ENCODE measurements around the gene NEURL4.

NEURL4 gene

GRCh38 chr17:7321466-7321865 is 7.7 kb downstream of the NEURL4 start:
- no peak for DNase-seq

DNA sequence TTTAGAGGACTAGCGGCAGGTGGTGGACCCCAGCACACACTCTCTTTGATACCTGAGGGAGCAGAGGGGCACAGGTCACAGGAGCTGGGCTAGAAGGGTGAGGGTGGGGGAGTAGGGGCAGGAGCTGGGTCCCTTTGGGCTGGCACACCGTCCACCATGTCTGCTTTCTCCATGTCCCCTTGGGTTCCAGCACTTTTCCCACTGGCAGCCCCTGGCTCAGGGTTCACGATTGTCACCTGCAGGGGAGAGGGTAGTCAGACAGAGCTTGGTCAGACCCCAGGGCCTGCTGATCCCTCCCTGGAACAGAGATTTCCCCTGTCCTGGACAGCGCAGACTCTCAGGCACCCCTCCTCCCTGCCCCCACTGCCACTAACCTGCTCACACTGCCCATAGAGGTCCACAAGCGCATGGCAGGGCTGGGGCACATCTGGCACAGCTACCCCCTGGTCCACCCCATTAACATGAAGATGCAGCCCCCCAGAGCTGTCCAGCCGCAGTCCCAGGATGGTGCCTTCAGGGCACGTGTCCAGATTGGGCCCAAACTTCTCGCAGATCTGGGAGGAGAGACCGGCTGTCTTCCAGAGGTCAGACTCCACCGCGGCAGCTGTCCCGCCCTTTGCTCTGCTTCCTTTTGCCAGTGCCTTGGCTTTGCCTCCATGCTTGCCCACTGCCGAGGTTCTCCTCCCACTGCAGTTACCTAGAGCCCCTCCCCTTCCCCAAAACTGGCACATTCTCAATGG is 10.8 kb downstream of the NEURL4 start:
- no peak for DNase-seq

DNA sequence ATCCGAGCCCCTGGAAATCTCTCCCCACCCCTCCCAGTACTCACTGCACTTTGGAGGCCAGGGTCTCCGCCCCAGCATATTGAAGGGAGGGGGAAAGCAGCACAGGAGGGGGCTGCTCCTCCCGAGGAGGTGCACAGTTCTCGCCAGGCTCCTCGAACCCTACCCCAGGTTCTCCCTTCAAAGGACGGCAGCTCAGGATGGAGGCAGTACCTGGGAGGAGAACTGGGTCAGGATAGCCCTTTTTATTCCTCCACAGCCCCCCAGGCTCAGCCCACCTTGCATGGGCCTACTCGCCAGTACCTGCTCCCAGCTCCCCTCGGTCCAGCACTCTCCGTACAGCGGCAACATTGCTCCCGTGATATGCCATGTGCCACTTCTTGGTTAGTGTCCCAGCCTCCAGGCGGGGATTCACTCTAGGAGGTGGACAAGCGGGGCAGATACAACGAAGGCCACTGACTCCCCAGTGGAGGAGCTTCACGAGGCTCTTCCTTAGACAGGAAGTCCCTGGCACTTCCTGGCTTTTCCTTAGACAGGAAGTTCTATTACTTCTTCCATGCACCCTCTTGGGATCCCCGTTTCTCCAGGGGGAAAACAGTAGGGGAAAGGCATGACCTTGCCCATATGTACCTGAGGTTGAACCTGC is 11.9 kb downstream of the NEURL4 start:
- no peak for DNase-seq

DNA sequence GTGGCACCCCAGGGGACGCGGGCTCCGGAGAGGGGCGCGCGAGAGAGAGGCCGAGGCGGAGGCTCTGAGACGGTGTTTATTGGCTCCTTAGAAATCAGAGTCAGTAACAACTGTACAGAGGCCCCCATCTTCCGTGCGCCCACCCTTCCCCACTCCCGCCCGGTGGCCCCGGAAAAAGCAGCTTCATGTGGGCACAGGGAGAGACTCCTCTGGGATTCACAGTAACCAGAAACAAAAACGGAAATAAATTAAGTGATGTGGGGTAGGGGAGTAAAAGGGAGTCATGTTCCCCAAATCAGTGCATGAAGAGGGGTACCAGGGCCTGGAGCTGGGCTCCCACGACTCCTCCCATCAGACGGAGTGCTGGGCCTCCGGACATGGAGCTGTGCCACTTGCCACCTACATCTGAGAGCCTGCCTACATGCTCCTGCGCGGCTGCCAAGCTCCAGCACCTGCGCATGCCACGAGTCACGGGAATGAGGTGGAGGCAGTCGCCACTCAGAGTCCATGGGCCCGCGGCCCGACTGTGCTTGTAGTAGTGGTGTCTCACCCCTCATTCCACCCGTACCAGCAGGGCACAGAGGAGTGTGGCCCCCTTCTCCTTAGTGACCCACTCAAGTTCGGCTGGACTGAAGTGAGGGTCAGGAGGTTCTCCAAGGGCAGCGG is 13.4 kb downstream of the NEURL4 start:
- no peak for DNase-seq

GRCh38 chr17:7314719-7315569 is 14.2 kb downstream of the NEURL4 start, which contains the start of gene GPS2:
TSS of gene GPS2 (minus strand) at chr17:7315360. CDS start at chr17:7315052, 308 bp downstream.
- DNase-seq: peak; percentile 19

DNA sequence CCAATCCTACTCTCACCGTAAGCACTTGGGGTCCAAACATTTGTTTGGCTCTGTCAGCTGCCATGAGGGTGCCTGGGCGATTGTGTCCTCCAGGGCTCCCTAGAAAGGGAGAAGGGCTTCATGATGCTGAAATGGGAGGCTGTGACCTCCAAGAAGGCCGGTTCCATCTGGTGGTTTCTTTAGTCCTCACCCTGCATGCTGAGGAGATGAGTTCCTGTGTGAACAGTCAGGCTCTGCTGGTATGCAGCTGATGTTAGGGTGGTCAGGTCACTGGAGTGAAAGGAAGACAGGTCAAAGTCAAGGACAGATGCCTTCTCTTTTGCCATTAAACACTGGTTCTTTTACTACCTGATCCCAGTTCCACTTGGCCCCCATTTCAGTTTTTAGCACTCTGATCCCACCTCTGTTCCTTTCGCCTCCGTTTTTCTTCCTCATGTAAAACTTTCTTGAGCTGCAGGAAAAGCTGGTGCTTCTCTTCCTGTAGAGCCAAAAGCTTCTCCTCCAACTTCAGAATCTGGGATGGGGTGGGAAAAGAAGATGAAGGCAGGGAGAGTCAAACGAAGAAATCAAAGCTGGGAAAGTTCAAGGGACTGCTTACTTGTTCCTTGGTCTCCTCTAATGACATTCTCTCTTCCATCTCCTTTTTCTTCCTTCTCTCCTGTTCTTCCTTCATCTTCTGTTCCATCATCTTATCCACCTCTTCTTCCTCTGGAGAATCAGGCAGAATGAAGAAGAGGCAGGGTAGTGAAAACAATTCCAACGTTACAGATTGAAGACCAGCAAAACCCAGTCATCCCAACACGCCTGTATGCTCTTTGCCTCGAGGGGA is 15.0 kb downstream of the NEURL4 start:
- DNase-seq: no peak

GRCh38 chr17:7313088-7313889 is 15.8 kb downstream of the NEURL4 start:
- no peak for DNase-seq

DNA sequence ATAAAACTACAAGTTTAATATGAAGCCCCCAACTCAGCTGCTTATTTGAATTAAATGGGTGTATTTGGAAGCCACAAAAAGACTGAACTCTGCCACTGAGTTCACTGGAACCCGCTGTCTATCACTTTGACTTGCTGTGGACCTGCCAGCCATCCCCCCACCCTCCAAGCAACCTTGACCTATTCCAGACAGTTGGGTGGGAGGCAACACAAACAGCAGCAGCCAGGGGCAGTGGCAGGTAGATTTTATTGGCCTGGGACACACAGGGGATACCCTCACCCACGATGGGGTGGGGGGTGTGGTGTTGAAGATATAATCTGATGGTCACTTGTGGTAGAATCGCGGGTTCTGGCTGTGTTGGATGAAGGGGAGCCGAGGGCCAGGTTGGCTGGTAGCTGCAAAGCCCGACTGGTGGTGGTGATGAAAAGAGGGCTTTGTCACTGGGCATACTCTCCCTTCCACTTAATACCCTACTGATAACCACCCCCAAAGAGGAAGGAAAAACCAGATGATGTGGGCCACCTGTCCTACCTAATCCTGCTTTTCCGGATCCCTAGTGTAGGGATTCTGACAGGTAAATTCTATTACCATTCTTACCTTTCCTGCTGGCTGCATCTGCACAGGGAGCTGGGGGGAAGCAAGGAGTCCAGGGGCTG is 16.6 kb downstream of the NEURL4 start:
- DNase-seq: no peak

DNA sequence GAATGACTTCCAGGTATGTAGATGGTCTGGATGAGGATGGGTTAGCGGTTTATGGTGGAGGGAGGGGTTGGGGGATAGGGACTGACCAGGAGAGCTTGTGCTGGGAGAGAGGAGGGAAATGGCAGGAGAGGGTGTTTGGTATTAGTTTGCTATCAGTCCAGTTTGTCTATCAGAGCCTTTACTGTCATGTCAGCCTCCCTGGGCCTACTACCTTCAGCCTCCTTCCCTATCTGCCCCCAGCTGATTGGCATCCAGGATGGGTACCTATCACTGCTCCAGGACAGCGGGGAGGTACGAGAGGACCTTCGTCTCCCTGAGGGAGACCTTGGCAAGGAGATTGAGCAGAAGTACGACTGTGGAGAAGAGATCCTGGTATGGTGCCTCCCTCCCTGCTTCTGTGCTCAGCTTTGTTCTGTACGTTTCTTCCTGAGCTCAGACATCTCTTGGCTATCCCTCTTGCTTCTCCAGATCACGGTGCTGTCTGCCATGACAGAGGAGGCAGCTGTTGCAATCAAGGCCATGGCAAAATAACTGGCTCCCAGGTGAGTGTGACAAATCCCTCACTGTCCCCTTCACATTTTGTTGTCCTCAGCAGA is 17.9 kb downstream of the NEURL4 start:
- no peak for DNase-seq

DNA sequence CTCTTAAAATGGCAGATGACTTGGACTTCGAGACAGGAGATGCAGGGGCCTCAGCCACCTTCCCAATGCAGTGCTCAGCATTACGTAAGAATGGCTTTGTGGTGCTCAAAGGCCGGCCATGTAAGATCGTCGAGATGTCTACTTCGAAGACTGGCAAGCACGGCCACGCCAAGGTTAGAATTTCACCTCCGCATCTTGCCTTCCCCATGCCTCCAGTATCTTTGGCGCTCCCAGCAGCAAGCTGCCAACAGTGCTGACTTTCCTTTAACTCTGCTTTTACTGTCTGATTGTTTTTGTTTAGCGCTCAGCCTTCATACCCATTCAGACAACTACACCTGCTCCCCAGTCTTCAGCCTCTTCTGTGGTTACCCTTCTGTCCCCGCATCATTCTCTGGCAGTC is 19.5 kb downstream of the NEURL4 start:
- no peak for DNase-seq

- DNase-seq: peak; percentile 16
Observed at GRCh38 chr17:7308625-7309433, 20.3 kb downstream of the NEURL4 start.

DNA sequence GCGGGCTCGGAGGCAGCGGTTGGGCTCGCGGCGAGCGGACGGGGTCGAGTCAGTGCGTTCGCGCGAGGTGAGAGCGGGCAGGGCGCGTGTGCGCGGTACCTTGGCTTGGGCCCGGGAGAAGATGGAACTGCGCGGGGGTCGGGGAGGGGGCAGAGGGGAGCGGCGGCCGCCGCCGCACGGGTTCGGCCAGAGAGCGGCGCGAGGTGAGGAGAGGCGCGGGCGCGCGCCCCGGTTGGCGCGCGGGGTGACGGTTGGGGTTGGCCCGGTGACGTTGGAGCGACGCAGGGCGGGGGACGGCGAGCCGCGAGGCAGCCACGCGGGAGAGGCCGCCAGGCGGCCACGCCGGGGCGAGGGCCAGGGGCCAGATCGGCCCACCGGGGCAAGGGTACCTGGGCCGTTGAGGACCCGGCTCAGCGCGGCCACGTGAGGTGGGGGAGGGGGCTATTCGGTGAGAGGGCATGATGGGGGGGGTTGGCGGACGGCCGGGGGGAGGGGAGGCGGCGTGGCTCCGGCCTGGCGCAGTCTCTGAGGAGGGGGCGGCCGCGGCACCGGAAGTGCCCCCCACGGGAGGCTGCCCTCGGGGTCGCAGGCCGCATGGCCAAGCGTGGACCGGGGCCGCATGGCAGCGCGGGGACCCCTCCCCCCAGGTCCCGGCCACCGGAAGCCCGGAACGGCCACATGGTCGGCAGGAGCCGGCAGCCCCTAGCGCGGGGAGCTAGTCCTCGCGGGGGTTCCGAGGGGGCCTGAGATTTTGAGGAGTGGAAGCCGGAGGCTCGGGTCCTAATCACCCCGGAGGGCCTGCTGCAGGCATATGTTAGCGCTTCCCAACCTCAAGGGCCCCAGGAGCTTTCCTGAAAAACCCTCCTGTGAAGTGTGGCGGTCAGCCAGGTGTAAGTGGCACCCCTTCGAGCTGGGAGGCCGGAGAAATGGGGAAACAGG is 21.2 kb downstream of the NEURL4 start:
- no peak for DNase-seq

GRCh38 chr17:7306911-7307685 is 22.0 kb downstream of the NEURL4 start, which contains the start of gene EIF5A:
TSS of gene EIF5A (plus strand) at chr17:7307628. CDS start at chr17:7309636, 2,008 bp downstream.
- peak; percentile 94 for DNase-seq

DNA sequence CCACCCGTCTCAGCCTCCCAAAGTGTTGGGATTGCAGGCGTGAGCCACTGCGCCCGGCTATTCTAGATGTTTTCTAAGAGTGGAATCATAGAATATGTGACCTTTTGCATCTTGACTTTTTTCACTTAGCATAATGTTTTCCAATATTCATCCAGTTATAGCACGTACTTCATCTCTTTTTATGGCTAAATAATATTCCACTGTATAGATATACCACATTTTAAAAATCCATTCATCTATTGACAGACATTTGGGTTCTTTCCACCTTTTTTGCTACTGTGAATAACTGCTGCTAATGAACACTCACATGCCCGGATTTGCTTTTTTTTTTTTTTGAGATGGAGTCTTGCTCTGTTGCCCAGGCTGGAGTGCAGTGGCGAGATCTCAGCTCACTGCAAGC is 25.0 kb downstream of the NEURL4 start:
- no peak for DNase-seq

DNA sequence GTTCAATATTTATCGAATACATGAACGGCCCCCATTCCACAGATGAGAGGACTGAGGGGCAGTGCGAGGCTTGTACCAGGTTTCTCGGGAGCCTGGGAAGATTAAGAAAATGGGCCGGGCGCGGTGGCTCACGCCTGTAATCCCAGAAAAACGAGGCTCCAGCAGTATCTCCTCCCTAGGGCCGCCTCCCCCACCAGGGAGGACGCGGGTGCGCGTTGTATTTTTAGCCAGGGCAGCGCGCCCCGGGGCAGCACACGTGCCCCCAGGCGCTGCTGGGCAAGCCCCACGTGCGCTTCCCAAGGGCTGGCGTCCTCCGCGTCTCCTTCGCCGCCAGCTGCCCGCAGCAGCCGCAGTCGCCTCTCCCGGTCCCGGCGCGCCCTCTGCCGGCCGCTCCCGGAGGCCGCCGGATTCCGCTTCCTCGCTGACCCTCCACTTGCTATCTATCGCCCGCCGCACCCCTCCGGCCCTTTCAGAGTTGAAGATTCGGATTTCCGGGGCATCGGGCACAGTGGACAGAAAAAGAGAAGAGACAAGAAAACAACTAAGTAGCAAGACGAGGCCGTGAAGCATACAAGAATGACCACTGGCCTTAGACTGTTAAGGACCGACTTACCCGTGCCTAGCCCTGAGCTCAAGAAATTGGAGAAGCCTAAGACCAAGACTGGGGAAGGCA is 32.8 kb downstream of the NEURL4 start:
- peak; percentile 20 for DNase-seq
